SHP77 (cell line): ENCODE results near the gene TBL1X.

Experiments used
- DNase-seq, 2 experiments: peaks; one replicate each; lab custom pipeline; 2025; lab: John Stamatoyannopoulos, UW

TBL1X gene

GRCh38 chrX:9498236-9498635 is 33.4 kb downstream of the TBL1X start:
- no peak for DNase-seq

- no peak for DNase-seq
These were observed 35.7 kb downstream of the TBL1X start for GRCh38 chrX:9500584-9500983.

GRCh38 chrX:9501362-9501761 is 36.5 kb downstream of the TBL1X start:
- DNase-seq: no peak

GRCh38 chrX:9503261-9503660 is 38.4 kb downstream of the TBL1X start:
- DNase-seq: no peak

GRCh38 chrX:9510366-9510765 is 45.5 kb downstream of the TBL1X start:
- DNase-seq: no peak

GRCh38 chrX:9510980-9511379 is 46.1 kb downstream of the TBL1X start:
- DNase-seq: no peak

GRCh38 chrX:9515489-9515888 is 50.6 kb downstream of the TBL1X start:
- no peak for DNase-seq

GRCh38 chrX:9515973-9516538 is 51.2 kb downstream of the TBL1X start:
- no peak for DNase-seq

GRCh38 chrX:9516635-9517034 is 51.8 kb downstream of the TBL1X start:
- DNase-seq: no peak

- DNase-seq: no peak
These were observed 53.2 kb downstream of the TBL1X start for GRCh38 chrX:9518051-9518450.

GRCh38 chrX:9518889-9519288 is 54.0 kb downstream of the TBL1X start:
- DNase-seq: no peak

- DNase-seq: no peak
These were observed 54.8 kb downstream of the TBL1X start for GRCh38 chrX:9519546-9520216.

GRCh38 chrX:9520217-9520590 is 55.3 kb downstream of the TBL1X start:
- DNase-seq: no peak

GRCh38 chrX:9522378-9523155 is 57.7 kb downstream of the TBL1X start:
- no peak for DNase-seq

- no peak for DNase-seq
These were observed 60.8 kb downstream of the TBL1X start for GRCh38 chrX:9525511-9526248.

GRCh38 chrX:9526965-9527364 is 62.1 kb downstream of the TBL1X start:
- DNase-seq: no peak

GRCh38 chrX:9528498-9528897 is 63.6 kb downstream of the TBL1X start:
- DNase-seq: no peak

- no peak for DNase-seq
These were observed 64.4 kb downstream of the TBL1X start for GRCh38 chrX:9529223-9529622.

- DNase-seq: peak; percentile 36 to 60
These were observed 66.0 kb downstream of the TBL1X start for GRCh38 chrX:9530848-9531274.

- no peak for DNase-seq
These were observed 67.5 kb downstream of the TBL1X start for GRCh38 chrX:9532349-9532748.

- no peak for DNase-seq
These were observed 68.8 kb downstream of the TBL1X start for GRCh38 chrX:9533611-9534010.

- no peak for DNase-seq
These were observed 69.8 kb downstream of the TBL1X start for GRCh38 chrX:9534686-9535085.

- no peak for DNase-seq
These were observed 70.2 kb downstream of the TBL1X start for GRCh38 chrX:9535101-9535500.
